Adipose tissue (tissue), 3 donors: ENCODE results near the gene VGLL4. TPM values are rescaled to one million over a fixed set of nuclear protein-coding genes. Genes with fewer than 3 reads are reported as not detected.

Experiments used
- H3K27ac ChIP-seq: one replicate; pipeline ENCODE4 v1.5.1; 2013; ENCODE audit warnings: low read depth, low read length
- WGBS, 3 donors: extraction: QIAGEN DNeasy Blood & Tissue Kit; methylation state at CpG; one replicate each; pipeline ENCODE4 v1.1.7; 2013; 5-methylcytosine and 5-hydroxymethylcytosine counted together
- polyA plus RNA-seq, 3 donors: library from polyadenylated mRNA; stranded (reverse); fragments of 200-250 nt; gene quantifications; one replicate each; pipeline ENCODE4 v1.2.3, GENCODE V29; 2013
- donor health status: healthy with polysubstance abuse.
- donor health status: Bipolar disorder and iron deficiency.
- donor health status: healthy.

VGLL4 gene
- polyA plus RNA-seq, 3 donors: 19.7 to 43.3 (median 25.4) TPM

DNA sequence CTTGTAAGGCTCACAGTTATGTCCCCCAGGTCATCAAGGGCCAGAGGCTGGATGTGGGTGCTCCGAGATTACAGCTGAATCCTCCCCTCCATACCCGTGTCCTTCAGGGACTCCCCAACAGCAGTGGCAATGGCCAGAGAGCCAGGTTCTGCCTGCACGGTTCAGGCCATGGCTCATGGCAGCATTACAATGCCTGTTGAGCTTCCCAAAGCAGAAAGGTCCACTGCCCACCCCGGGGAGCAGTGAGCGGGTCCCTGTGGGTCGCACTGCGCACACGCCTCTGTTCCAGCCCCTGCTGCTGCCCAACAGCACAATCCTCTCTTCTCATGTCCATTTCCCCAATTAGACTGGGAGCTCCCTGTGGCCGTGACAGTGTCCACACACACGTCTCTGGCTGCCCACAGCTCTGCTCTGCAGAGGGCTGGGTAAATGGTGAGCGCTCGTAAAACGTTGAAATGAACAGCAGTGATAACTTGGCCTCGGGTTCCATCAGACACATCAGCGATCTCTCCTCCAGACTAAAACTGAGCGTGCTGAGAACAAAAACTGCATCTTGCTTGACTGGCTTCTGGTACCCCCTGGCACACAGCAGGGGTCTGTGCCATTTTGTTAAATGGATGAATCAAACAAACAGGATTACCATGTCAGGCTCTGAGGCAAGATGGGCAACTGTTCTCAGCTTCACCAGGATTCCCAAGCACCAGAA lies 80.4 kb downstream of the VGLL4 start:
- H3K27ac ChIP-seq: no peak overlapping the region
- 89 to 92% (median 89%) methylated on average over 16 of the region's 16 CpGs for WGBS, 3 donors

DNA sequence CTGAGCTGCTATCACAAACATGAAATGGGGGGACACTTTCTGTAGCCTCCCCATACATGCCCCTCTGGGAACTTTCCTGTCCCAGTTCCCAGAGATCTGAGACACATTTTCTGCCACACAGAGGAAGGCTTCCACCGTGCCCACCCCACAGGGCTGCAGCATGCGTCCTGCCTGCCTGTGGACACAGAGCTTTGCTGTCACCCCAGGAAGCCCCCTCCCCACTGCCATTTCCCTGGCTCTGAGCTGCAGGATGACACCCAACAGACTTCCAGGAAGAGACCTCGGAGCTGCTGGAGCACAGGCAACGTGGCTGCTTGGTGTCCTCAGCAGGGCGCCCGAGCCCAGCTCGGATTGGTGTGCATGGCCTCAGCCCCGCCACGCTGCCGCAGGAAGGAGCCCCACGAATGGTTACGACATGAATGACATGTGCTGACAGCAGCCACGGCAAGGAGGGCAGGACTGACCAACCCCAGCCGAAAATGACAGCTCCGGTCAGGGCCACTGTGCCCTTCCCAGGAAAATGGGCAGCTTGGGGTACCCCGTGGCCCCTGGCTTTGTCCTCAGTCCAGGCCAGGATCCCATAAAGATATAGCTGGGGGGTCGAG lies 81.3 kb downstream of the VGLL4 start:
- no peak overlapping the region for H3K27ac ChIP-seq
- WGBS, 3 donors: 82 to 89% (median 84%) methylated on average over 17 of the region's 17 CpGs

DNA sequence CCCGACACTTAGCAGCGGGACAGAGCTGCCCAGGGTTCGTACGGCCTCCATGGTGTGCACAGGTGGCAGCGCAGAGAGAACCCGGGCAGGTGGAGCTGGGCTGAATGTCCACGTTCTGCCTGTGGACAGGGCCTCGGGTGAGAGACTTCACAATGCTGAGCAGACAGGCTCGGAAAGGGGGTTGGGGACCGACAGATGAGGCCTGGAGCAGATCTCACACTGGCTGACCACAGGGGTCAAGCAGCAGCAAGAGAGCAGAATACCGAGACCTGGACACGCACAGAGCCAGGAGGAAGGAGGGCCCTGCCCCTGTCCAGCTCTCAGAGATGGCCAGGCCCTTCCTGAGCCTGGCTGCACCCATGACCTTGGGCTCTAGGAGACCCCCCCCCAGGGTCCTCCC lies 83.0 kb downstream of the VGLL4 start:
- no peak overlapping the region for H3K27ac ChIP-seq
- 87 to 93% (median 88%) methylated on average over 12 of the region's 12 CpGs for WGBS, 3 donors

DNA sequence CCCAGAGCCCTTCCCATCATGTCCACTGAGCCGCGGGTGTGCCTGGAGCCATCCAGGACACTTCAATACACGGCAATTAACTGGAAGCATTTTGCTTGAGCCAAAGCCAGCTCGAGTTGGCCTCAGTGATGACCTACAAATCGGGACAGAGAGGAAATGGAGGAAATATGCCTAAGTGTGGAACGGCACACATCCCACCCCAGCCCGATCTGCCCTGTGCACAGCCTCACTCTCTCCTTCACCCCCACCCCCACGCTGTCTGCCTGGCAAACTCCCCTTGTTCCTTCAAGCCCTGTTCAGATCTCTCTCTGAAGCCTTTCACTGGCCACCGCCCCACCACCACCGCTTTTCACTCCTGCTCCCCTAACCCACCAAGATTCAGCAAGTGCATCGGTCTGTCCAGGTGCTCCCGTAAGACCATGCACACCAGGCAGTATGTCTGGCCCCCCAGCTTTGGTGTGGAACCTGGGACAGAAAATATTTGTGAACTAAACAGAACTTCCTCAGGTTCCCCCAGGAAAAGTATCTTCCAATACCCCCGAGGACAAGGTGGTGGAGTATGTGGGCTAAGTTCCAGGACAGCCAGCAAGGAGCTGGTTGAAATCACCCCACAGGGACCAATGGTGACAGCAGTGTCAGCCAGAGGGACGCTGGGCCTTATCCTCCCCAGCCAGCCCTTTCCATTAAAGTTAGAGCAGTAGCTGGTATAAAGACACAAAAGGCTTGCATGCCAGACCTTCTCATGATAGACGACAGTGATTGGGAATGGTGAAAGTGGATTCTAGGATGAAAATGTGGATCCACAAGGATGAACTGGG lies 83.7 kb downstream of the VGLL4 start:
- H3K27ac ChIP-seq: no peak overlapping the region
- 64 to 76% (median 68%) methylated on average over 14 to 15 of the region's 15 CpGs for WGBS, 3 donors

DNA sequence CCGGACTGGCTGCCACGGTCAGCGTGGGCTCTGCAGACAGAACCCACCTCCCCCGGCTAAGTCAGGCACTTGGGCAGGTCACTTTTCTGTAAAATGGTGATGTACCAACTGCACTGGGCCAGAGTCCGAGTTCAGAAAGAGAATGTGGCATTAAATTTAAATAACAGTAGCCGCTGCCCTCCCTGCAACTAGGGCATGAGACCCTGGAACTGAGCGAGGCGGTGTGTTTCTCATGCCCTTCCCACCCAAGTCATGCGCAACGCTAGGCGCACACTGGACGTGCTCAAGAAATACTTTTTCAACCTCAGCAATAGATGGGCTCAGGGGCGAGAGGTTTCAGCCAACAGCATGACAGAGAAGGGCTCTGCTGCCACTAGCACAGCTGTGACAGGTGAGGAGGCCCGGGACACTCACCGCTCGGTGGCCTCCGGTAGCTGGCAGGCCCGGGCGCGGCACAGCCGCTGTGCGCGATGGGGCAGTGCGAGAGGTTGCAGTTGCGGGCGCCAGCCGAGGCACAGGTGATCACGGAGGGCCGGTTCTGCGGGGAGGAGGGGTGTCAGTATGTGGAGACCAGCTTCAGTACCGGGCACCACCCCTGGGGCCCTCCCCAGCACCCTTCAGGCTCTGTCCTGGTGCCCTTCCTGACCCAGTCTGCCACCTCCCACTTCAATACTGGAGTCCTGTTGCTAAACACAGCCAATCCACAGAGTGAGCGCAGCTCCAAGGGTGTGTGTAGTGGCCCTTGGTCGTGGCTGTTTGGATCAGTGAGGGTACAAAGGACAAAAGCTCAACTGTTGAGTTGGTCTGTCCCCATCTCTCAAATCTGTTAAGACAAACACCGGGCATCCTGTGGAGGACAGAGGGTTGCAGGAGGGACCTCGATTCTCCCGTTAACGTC lies 84.5 kb downstream of the VGLL4 start:
- no peak overlapping the region for H3K27ac ChIP-seq
- 88 to 89% (median 88%) methylated on average over 37 of the region's 37 CpGs for WGBS, 3 donors

DNA sequence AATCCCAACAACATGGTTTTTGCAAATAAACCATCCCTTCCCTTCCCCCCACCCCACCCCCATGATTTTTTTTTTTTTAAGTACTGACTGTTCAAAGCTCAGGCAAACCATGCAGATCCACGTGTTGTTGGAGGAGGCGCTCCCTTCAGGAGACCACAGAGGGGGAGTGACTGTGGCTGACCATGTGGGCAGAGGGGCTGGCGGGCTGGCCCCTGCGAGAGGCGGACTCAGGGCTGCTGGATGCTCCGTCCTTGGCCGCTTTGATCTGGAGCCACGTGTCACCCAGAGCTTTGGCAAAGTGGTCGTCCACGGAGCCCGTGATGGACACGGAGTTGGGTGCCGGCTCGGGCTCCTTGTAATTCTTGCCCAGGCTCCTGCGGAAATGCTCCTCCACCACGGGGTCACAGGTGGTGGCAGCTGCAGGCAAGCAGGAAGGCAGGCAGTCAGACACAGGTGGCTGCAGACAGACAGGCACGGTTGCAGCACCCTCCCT lies 85.3 kb downstream of the VGLL4 start:
- no peak overlapping the region for H3K27ac ChIP-seq
- 80 to 86% (median 84%) methylated on average over 17 of the region's 17 CpGs for WGBS, 3 donors

DNA sequence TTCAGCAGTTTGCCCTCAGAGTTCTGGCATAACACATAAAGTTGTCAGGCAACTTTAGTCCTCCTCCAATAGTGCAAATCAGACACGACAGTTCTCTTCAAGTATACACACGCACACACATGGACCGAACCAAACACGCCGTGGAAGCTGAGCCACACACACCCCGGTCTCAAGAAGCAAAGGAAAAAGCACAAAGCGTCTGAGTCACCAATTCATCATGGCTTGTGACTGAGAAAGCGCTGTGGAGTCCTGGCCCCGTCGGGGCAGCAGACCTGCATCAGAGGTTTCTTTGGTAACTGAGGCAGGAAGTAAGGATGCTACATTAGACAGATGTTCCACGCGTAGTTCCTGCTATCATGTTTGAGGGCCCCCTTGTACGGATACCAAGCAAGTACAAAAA lies 85.7 kb downstream of the VGLL4 start:
- WGBS, 3 donors: 73 to 80% (median 74%) methylated on average over 13 of the region's 13 CpGs
- no peak overlapping the region for H3K27ac ChIP-seq

DNA sequence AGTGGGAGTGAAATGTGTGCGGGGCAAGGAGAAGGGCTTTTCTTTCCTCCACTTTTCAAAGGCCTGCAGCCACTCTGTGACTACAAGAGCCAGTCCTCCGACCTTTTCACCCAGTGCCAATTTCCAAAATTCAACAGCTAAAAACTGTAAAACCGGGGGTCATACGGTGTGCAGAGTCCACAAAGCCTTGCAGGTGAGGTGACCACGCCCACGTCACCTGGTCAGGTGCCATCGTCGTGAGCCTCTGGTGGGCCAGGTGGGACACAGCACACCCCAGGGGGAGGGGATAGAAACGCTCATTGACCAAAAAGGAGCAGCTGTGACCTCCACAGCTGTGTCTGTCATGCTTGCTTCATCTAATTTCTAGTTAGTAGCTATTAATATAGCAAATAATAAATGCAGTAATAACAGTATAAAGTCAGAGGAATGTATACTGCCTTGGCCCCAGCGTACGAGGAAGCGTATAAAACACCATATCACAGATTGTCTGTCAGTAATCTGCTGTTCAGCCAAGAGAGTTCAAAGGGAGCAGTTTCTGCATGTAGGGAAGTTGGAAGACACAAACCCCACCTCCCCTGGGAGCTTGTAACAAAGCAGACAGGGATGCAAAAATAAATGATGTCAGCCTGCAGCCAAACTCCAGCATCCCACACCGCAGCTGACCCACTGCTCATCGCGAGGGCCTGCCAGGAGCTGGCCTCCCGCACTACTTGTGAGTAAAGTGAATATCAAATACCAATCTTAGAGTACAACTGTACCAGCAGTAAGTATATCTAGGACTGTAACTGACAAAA lies 86.7 kb downstream of the VGLL4 start:
- 48 to 69% (median 57%) methylated on average over 16 of the region's 16 CpGs for WGBS, 3 donors
- no peak overlapping the region for H3K27ac ChIP-seq

DNA sequence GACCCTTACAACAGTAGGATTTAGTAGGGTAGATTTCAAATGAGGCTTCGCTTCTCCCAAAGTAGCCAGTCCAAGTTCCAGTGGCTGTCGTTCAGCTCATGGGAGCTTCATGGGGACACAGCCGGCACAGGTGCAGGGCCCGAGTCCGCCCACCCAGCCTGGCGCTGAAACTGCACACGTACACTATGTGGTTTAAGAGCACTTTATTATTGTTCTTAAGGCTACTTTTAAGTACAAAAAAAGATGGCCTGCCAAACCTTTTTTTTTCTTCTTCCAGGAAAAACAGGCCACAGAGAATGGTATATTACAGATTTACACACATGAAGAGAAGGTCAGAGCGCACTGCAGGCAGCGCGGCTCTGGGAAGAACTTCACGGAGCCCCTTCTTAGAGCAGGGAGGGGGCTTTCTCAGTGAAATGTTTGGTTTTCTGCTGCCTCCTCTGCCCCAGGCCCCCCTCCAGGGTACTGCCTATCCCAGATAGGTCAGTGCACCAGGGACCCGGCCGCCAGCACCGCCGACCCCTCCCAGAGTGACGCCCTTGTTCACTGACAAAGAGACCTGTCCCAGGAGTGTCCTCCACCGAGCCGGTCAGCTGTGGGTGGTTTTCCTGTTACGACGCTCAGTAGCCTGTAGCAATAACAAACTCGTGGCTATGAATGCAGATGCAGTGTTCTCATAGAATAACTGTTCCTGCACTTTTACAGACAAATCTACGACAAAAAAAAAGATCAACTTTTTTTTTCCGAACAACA lies 87.7 kb downstream of the VGLL4 start:
- no peak overlapping the region for H3K27ac ChIP-seq
- 76 to 85% (median 80%) methylated on average over 23 of the region's 23 CpGs for WGBS, 3 donors

DNA sequence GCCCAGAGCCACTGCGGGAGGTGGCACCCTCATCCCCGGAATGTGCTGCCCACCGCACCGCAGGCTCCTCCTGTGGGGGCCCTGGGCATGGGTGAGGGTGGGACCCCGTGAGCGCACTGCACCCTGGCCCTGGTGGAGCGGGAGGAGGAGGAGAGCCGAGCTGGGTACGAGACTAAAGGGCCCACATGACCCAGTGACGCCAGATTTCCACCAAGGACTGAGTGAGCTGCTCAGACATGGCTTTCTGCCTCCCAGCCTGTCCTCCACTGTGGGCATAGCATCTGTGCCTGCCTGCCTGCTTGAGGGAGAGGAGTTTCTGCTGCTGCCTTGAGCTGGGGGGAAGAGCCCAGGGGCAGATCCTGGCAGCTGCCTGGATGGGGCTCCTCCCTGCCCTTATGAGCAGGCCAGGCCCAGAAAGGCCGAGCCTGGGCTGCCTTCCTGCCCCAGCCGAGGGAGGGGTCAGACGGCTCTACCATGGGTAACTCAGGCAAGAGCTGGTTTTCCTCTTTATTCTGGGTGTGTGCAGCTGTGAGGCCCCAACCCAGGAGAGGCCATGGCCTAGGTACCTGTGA lies 88.4 kb downstream of the VGLL4 start:
- WGBS, 3 donors: 86 to 93% (median 88%) methylated on average over 13 of the region's 13 CpGs
- no peak overlapping the region for H3K27ac ChIP-seq

DNA sequence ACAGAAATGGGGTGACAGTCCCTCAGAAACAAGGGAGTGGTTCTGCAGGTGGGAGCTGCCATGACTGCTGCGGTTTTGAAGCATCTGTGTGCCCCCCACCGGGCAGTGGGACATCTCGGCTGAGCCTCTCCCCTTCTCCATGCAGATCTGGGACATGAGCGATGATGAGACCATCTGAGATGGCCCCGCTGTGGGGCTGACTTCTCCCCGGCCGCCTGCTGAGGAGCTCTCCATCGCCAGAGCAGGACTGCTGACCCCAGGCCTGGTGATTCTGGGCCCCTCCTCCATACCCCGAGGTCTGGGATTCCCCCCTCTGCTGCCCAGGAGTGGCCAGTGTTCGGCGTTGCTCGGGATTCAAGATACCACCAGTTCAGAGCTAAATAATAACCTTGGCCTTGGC lies 89.0 kb downstream of the VGLL4 start:
- no peak overlapping the region for H3K27ac ChIP-seq
- 87 to 93% (median 92%) methylated on average over 10 to 12 of the region's 12 CpGs for WGBS, 3 donors

DNA sequence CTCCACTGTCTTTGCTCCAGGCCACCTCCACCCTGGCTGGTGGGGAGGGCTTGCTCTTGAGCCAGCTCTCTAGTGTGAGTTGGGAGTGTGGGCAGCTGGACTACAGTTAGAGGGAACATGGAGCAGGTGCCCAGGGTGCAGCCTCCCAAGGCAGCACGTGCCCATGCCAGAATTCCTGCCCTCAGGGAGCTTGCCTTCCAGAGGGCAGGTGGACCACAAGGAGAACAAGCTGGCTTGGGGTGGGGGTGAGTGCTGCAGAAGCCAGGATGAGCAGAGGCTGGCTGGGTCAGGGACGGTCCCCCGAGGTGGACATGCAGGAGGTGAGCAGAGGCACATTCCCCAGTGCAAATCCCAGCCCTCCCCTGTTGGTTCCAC lies 89.5 kb downstream of the VGLL4 start:
- 77 to 95% (median 92%) methylated on average over 3 of the region's 3 CpGs for WGBS, 3 donors

DNA sequence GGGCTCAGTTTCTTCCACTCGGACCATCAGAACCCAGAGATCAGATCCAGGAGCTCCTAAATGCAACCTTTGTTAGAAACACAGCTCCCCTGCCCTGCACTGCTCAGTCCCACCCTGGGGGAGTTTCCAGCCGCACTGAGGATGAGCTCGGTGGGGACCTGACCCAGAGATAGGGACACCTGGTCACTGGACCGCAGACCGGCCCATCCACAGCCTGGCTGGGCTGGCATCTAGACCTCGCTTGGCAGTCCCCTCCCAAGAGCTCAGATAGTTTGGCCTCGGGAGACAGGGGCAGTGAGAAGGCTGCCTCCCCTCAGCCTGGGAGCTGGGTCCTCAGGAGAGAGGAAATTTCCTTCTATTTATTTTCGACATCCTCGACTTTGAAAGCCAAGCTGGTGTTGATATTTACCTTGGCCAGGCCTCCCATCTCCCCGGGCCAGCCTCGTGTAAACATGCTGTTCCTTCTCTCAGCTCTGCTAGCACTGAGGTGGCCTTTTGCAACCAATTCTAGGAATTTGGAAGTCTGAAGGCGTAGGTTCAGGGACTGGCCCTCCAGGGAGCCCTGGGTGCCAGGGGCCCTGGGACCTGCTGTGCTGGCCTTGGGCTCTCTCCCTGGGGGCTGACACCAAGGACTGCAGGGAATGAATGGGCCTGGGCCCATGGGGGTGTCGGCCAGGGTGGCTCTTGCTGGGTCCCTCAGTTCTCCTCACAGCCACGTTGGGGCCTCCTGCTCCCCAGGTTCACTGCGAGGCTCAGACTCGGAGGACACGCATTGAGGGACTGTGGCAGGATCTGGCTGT lies 90.1 kb downstream of the VGLL4 start:
- H3K27ac ChIP-seq: no peak overlapping the region
- 46 to 82% (median 70%) methylated on average over 17 of the region's 17 CpGs for WGBS, 3 donors

More for the DNA sequence above, 89.5 kb downstream of the VGLL4 start:
- H3K27ac ChIP-seq: no peak overlapping the region

DNA sequence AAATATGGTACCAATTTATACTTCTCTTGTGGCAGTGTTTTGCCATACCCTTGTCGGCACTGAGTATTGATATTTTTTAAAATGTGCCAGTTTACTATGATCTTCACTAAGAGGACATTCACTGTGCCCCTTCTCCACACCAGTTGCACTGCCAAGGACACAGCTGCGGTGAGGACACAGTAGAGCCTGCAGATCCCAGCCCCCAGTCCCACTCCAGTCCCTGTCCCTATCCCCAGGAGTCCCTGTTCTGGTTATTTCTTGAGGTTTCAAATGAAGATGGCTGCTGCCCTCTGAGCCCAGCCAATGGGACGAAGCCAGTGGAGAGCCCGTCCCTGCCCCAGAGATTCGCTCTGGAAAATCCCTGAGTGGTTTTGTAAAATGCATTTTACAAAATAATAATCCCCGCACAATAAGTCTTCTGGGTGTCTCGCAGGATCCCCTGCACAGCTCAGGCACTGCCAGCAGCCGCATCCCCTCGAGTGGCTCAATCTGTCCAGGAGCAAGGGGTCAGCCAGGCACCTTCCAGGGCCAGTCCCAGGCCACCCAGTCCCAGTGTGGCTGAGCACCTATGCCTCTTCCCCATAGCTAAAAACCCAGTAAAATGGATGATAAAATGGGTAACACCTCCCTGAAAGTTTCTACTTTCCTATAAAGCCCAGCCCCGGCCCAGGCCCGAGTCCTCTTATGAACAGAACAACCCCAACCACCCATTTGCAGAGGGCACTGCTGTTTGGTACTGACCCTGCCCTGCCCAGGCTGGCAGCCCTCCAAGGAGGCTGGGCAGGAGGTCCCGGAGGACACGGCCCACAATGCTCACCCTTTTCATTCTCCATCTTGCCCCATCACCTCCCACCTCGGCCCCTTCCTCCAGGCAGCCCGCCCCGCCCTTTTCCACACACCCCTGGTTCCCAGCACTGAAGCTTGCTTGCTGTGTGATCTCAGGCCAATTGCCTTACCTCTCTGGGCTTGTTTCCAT lies 91.1 kb downstream of the VGLL4 start:
- 91 to 94% (median 93%) methylated on average over 16 of the region's 16 CpGs for WGBS, 3 donors
- no peak overlapping the region for H3K27ac ChIP-seq

DNA sequence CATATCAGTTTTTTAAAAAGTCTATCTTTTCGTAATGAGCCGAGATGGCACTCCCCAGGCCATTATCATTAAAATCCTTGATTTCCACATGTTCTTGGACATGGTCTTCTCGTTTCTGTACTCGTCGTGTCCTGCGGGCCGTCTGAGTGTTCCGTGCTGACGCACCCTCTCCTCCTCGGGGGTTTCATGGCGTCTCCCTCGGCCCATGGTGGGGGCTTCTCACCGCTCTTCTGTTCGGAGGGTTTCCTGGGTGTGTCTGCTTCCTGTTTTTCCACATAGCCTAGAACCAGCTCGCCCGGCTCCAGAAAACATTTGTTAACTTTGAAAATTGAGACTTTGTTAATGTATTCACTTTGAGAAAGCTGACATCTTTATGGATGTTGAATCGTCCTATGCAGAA lies 92.7 kb downstream of the VGLL4 start:
- WGBS, 3 donors: 60 to 88% (median 62%) methylated on average over 17 of the region's 17 CpGs
- no peak overlapping the region for H3K27ac ChIP-seq
